ENCODE measurements around the gene PCBP3. TPM values are rescaled to one million over a fixed set of nuclear protein-coding genes. Genes with fewer than 3 reads are reported as not detected.

The PCBP3 gene
- polyA plus RNA-seq, 1 donor (not counting 4 experiments of a cell fraction or from before 2014, with no cell fraction given), result 0.25 TPM

DNA sequence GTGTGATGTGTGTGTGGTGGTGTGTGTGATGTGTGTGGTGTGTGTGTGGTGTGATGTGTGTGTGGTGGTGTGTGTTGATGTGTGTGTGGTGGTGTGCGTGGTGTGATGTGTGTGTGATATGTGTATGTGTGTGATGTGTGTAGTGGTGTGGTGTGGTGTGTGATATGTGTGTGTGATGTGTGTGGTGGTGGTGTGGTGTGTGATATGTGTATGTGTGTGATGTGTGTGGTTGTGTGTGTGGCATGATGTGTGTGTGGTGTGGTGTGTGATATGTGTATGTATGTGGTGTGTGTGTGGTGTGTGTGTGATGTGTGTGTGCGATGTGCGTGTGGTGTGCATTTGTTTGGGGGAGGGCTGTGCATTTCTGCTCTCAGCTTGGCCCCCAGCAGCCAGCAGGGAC lies 7.1 kb upstream of the PCBP3 start:
- Histone ChIP-seq H3K9me1 (ENCODE audit: control insufficient read depth, extremely low read depth, insufficient read depth, low read length) (no peaks in the 10 kb centered on the region), H3K4me3 (ENCODE audit: control insufficient read depth in 2 of 3, extremely low read depth in 1 of 3, insufficient read depth in 2 of 3, low read depth in 1 of 3, low read length in 3 of 3) (no peak overlapping the region), H2AFZ (ENCODE audit: control insufficient read depth, low read length) (no peak overlapping the region), H4K20me1 (ENCODE audit: control insufficient read depth, extremely low read depth, insufficient read depth, low read length) (no peaks in the 10 kb centered on the region), H3K4me2 (ENCODE audit: control insufficient read depth, extremely low read depth, insufficient read depth, low read depth, low read length) (no peak overlapping the region), H3K4me1 (ENCODE audit: control insufficient read depth, extremely low read depth, insufficient read depth, low read length) (peaks cover 7% of the 10 kb centered on the region), H3K27me3 (ENCODE audit: control insufficient read depth, extremely low read depth, insufficient read depth, low read length) (peaks cover 9% of the 10 kb centered on the region), H3K9me3 (ENCODE audit: control insufficient read depth, low read depth, low read length) (no peaks in the 10 kb centered on the region), H3K27ac (ENCODE audit: control insufficient read depth, insufficient read depth, low read length) (no peak overlapping the region), H3K79me2 (ENCODE audit: control insufficient read depth, insufficient read depth, low read length) (no peaks in the 10 kb centered on the region), H3K36me3 (ENCODE audit: control insufficient read depth in 2 of 2, extremely low read depth in 1 of 2, insufficient read depth in 2 of 2, low read length in 2 of 2) (no peaks in the 10 kb centered on the region), H3K9ac (ENCODE audit: control insufficient read depth, extremely low read depth, insufficient read depth, low read length) (no peak overlapping the region)
- FAIRE-seq, result no peak
- TF ChIP-seq EZH2 (IDR thresholded peaks at IDR 0.05; ENCODE audit: low read length), result no peak
- TF ChIP-seq, protein P1, sequence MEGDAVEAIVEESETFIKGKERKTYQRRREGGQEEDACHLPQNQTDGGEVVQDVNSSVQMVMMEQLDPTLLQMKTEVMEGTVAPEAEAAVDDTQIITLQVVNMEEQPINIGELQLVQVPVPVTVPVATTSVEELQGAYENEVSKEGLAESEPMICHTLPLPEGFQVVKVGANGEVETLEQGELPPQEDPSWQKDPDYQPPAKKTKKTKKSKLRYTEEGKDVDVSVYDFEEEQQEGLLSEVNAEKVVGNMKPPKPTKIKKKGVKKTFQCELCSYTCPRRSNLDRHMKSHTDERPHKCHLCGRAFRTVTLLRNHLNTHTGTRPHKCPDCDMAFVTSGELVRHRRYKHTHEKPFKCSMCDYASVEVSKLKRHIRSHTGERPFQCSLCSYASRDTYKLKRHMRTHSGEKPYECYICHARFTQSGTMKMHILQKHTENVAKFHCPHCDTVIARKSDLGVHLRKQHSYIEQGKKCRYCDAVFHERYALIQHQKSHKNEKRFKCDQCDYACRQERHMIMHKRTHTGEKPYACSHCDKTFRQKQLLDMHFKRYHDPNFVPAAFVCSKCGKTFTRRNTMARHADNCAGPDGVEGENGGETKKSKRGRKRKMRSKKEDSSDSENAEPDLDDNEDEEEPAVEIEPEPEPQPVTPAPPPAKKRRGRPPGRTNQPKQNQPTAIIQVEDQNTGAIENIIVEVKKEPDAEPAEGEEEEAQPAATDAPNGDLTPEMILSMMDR (optimal IDR thresholded peaks at IDR 0.05 in 1 of 3, IDR thresholded peaks at IDR 0.05 in 1 of 3, conservative IDR thresholded peaks at IDR 0.05 in 1 of 3; ENCODE audit: extremely low read depth in 1 of 3, insufficient read depth in 2 of 3, low read length in 3 of 3), result peak in 1 of 3 experiments; percentile 0
- dilution Hi-C loops (cut with MboI; ENCODE audit: extremely low pct_ligation_motif_present, low sequenced_read_pairs), result no loop called here
- no peak for DNase-seq (ENCODE audit: low read depth, low spot score)

DNA sequence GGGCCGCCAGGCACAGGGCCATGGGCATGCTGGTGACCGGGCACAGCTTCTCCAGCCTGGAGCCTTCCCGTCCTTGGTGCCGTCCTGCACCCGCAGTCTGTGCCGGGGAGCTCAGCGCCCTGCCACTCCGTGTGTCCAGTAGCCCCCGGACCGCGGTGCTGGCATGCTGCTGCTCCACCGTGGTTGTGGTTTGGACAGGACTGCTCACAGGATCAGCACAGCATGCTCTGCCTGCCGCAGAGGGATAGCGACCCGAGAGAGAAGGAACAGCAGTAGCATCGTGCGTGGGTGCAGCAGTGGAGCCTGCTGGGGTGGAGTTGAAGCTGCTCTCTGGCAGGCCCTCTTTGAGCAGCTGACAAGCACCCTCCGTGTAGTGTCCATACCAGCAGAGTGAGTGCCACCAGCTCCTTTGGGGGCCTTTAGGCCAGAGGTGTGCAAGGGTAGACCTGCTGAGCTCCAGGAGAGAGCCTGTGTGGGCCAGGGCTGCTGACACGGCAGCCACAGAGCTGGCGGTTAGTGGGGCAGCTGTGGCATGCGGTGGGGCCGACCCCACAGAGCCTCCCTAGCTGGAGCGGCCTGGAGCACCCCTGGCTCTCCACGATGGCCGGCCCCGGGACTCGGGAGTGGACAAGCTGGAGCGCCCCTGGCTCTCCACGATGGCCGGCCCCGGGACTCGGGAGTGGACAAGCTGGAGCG lies 6.4 kb upstream of the PCBP3 start:
- dilution Hi-C loops (cut with MboI; ENCODE audit: extremely low pct_ligation_motif_present, low sequenced_read_pairs), result no loop called here

More for the DNA sequence above, 6.4 kb upstream of the PCBP3 start:
- Histone ChIP-seq H3K4me2 (ENCODE audit: control insufficient read depth, extremely low read depth, insufficient read depth, low read depth, low read length) (no peak overlapping the region), H3K27ac (ENCODE audit: control insufficient read depth, insufficient read depth, low read length) (no peak overlapping the region), H3K27me3 (ENCODE audit: control insufficient read depth, extremely low read depth, insufficient read depth, low read length) (peaks cover 9% of the 10 kb centered on the region), H2AFZ (ENCODE audit: control insufficient read depth, low read length) (no peak overlapping the region), H4K20me1 (ENCODE audit: control insufficient read depth, extremely low read depth, insufficient read depth, low read length) (no peaks in the 10 kb centered on the region), H3K36me3 (ENCODE audit: control insufficient read depth in 2 of 2, extremely low read depth in 1 of 2, insufficient read depth in 2 of 2, low read length in 2 of 2) (no peaks in the 10 kb centered on the region), H3K4me3 (ENCODE audit: control insufficient read depth in 2 of 3, extremely low read depth in 1 of 3, insufficient read depth in 2 of 3, low read depth in 1 of 3, low read length in 3 of 3) (no peak overlapping the region), H3K9ac (ENCODE audit: control insufficient read depth, extremely low read depth, insufficient read depth, low read length) (no peak overlapping the region), H3K9me3 (ENCODE audit: control insufficient read depth, low read depth, low read length) (no peaks in the 10 kb centered on the region), H3K79me2 (ENCODE audit: control insufficient read depth, insufficient read depth, low read length) (no peaks in the 10 kb centered on the region), H3K4me1 (ENCODE audit: control insufficient read depth, extremely low read depth, insufficient read depth, low read length) (peaks cover 8% of the 10 kb centered on the region), H3K9me1 (ENCODE audit: control insufficient read depth, extremely low read depth, insufficient read depth, low read length) (no peaks in the 10 kb centered on the region)
- FAIRE-seq (no peak), DNase-seq (ENCODE audit: low read depth, low spot score) (no peak)
- no peak for TF ChIP-seq EZH2 (IDR thresholded peaks at IDR 0.05; ENCODE audit: low read length)
- TF ChIP-seq, protein P1 (optimal IDR thresholded peaks at IDR 0.05 in 1 of 3, IDR thresholded peaks at IDR 0.05 in 1 of 3, conservative IDR thresholded peaks at IDR 0.05 in 1 of 3; ENCODE audit: extremely low read depth in 1 of 3, insufficient read depth in 2 of 3, low read length in 3 of 3), result no peak
